Osteocyte (in vitro differentiated cells): ENCODE results near the gene PDLIM5. TPM values are rescaled to one million over a fixed set of nuclear protein-coding genes. Genes with fewer than 3 reads are reported as not detected.
A peak's percentile ranks its signal among the peaks of the same experiment; 100 is the strongest.

Source experiments
- DNase-seq: peaks from one replicate; pipeline ENCODE4 v3.0.0; 2021; ENCODE audit warnings: mixed read lengths; ENCODE audit not compliant: unreplicated experiment; ENCODE audit errors: extremely low spot score
- H3K27ac Mint-ChIP-seq: one replicate; pipeline ENCODE4 v1.8.0; 2021; ENCODE audit warnings: mild to moderate bottlenecking, mixed read lengths; ENCODE audit not compliant: unreplicated experiment
- H3K27me3 Mint-ChIP-seq: one replicate; pipeline ENCODE4 v1.8.0; 2021; ENCODE audit warnings: mixed read lengths; ENCODE audit not compliant: unreplicated experiment
- H3K36me3 Mint-ChIP-seq: one replicate; pipeline ENCODE4 v1.8.0; 2021; ENCODE audit warnings: mixed read lengths; ENCODE audit not compliant: unreplicated experiment
- H3K4me1 Mint-ChIP-seq: one replicate; pipeline ENCODE4 v1.8.0; 2021; ENCODE audit warnings: mixed read lengths; ENCODE audit not compliant: unreplicated experiment
- H3K4me3 Mint-ChIP-seq: one replicate; pipeline ENCODE4 v1.8.0; 2021; ENCODE audit warnings: mild to moderate bottlenecking, moderate library complexity, mixed read lengths; ENCODE audit not compliant: unreplicated experiment
- H3K9me3 Mint-ChIP-seq: one replicate; pipeline ENCODE4 v1.8.0; 2021; ENCODE audit warnings: mixed read lengths; ENCODE audit not compliant: unreplicated experiment
- total RNA-seq: library from RNA; stranded (reverse); gene quantifications from 2 replicates; pipeline ENCODE4 v1.2.1, GENCODE V29; 2021
- TF ChIP-seq, protein P1 (sequence below): fragments of 200-600 bp; sonication (generic); IDR thresholded peaks from 2 replicates; pipeline ENCODE4 v1.5.0; 2021; ENCODE audit warnings: antibody characterized with exemption, mild to moderate bottlenecking, moderate library complexity

Gene PDLIM5
- total RNA-seq, 1 donor from 2014 or later = 324 TPM

DNA sequence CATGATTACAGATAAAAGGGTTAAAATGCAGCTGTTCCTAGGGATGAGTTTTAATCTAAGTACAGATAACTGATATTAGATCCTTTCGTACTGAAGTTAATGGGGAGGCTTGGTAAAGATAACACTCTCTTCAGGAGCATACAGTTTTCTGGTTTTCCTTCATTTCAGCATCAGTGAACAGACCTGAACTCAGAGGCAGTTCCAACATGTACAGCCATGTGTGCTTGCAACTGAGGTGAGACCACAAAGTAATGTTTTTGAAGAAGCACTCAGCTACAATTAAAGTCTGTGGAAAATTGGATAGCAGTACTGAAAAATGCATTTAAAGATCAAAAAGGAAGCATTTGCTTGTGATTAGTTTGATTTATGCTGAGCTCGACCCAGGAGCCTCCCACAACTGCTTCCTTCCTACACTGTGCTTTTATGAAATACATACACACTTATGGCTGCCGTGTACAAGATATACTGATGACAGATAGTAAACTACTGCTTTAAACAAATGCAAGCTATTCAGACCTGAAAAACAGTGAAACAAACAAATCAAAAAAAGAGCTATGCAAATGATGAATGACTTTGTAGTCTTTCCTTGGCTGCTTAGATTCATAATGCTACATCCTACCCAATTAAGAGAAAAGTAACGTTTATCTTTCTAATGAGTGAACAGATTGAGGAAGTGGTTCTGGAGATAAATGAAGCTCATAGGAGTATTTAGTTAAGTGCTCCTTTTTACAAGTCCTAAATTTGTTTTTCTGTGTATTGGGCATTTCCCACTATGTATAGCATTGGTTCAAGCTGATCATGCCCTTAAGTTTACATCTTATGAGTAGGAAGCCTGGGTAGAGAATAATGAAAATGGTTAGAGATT, 68.4 kb downstream of the PDLIM5 start:
- Mint-ChIP-seq H3K9me3 (peaks cover 5% of the 10 kb centered on the region), H3K4me3 (no peak overlapping the region), H3K27me3 (no peaks in the 10 kb centered on the region), H3K4me1 (peaks cover 95% of the 10 kb centered on the region), H3K36me3 (peaks cover 19% of the 10 kb centered on the region), H3K27ac (peak overlapping the region; percentile 81)
- TF ChIP-seq, protein P1, sequence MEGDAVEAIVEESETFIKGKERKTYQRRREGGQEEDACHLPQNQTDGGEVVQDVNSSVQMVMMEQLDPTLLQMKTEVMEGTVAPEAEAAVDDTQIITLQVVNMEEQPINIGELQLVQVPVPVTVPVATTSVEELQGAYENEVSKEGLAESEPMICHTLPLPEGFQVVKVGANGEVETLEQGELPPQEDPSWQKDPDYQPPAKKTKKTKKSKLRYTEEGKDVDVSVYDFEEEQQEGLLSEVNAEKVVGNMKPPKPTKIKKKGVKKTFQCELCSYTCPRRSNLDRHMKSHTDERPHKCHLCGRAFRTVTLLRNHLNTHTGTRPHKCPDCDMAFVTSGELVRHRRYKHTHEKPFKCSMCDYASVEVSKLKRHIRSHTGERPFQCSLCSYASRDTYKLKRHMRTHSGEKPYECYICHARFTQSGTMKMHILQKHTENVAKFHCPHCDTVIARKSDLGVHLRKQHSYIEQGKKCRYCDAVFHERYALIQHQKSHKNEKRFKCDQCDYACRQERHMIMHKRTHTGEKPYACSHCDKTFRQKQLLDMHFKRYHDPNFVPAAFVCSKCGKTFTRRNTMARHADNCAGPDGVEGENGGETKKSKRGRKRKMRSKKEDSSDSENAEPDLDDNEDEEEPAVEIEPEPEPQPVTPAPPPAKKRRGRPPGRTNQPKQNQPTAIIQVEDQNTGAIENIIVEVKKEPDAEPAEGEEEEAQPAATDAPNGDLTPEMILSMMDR = no peak
- no peak for DNase-seq

DNA sequence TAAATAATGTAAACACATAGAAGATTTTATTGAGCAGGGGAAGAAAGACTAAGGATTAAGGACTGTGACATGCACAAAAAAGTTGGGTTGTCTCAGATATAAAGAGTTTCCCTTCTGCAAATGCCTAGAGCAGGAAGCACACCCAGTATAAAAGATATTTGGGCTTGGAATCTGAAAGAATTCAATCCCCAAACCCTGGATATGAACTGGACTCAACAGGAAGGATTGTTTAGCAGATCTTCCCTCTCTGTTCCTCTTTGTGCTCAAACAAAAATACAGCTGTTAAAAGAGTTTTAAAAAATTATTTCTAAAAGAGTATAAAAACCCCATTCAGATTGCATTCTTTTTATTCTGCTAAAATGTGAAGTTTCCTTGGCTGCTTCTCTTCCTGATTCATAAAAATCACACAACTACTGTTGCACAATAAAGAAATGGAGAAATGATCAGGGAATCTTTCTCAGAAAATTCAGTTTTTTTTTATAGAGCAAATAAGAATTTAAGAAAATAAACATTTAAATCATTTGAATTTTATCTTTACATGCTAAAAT, 71.4 kb downstream of the PDLIM5 start:
- H3K9me3 Mint-ChIP-seq = peaks cover 5% of the 10 kb centered on the region
- TF ChIP-seq, protein P1 = no peak
- peak overlapping the region; percentile 81 for H3K27ac Mint-ChIP-seq
- no peak for DNase-seq
- no peaks in the 10 kb centered on the region for H3K27me3 Mint-ChIP-seq
- H3K4me3 Mint-ChIP-seq = no peak overlapping the region
- peaks cover 94% of the 10 kb centered on the region for H3K4me1 Mint-ChIP-seq
- H3K36me3 Mint-ChIP-seq = peaks cover 23% of the 10 kb centered on the region

DNA sequence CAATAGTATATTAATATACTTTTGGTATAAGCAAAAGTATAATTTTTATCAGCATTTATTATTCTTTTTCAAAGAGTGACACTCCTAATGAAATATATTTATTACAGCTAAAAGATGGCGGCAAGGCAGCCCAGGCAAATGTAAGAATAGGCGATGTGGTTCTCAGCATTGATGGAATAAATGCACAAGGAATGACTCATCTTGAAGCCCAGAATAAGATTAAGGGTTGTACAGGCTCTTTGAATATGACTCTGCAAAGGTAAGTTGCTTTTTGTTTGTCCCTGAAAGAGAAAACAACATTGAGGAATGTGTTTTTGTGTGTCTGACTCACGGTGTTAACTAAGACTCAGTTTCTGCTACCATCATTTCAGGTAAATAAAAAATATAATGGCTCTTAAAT, 71.9 kb downstream of the PDLIM5 start:
- TF ChIP-seq, protein P1 = no peak
- peaks cover 95% of the 10 kb centered on the region for H3K4me1 Mint-ChIP-seq
- H3K27me3 Mint-ChIP-seq = no peaks in the 10 kb centered on the region
- no peak for DNase-seq
- peaks cover 28% of the 10 kb centered on the region for H3K36me3 Mint-ChIP-seq
- H3K27ac Mint-ChIP-seq = peak overlapping the region; percentile 81
- H3K9me3 Mint-ChIP-seq = peaks cover 5% of the 10 kb centered on the region
- no peak overlapping the region for H3K4me3 Mint-ChIP-seq

DNA sequence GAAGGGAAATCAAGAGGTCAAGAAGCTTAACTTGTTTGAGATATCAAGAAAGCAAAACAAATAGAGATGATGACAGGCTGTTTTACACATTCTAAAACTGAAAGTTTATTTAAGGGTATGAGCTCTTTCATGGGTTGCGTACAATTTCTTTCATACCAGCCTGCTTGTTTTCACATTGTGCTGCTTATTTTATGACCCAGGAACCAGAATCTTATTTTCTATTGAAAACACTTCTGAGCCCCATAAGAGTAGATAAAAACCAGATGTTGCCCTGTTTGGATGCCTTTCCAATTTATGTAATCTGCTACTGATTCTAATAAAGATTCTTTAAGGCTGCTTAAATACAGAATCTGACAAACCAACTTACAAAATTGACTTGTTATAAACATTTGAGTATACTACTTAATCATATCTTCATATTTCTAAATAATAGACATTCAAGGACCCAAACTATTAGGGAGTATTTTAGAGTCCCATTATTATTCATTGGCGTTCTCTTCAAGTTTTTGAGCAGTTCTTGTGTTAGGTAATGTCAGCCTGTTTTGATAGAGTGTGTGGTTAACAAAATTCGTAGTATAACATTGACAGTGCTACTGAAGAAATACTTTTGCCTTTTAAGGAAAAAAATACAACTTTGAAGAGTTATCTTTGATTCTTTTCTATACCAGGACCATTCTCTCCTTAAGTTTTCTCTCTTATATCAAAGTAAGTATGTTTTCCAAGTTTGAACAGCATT, 74.4 kb downstream of the PDLIM5 start:
- H3K27ac Mint-ChIP-seq = peak overlapping the region; percentile 91
- TF ChIP-seq, protein P1 = no peak
- no peaks in the 10 kb centered on the region for H3K27me3 Mint-ChIP-seq
- peaks cover 91% of the 10 kb centered on the region for H3K4me1 Mint-ChIP-seq
- peaks cover under 1% of the 10 kb centered on the region for H3K9me3 Mint-ChIP-seq
- peak overlapping the region; percentile 55 for H3K4me3 Mint-ChIP-seq
- DNase-seq = no peak
- H3K36me3 Mint-ChIP-seq = peaks cover 17% of the 10 kb centered on the region
